Loucy (cell line): Measurements from ENCODE around the gene UVRAG.
"Not testable (repeated sequence)": the region's sequence is repeated elsewhere in the genome, so short reads cannot be mapped to it uniquely, and the experiment has no call there.

Experiments
- H2AFZ ChIP-seq: fragments of 200-600 bp; sonication (generic); 2 replicates; pipeline ENCODE4 v1.6.0; 2016; ENCODE audit warnings: antibody characterized with exemption, mild to moderate bottlenecking, low read length, moderate library complexity
- H3F3A ChIP-seq: fragments of 200-600 bp; 2 replicates; pipeline ENCODE4 v1.6.0; 2016; ENCODE audit warnings: antibody characterized with exemption, low read depth, mild to moderate bottlenecking
- H3K27me3 ChIP-seq: fragments of 200-600 bp; sonication (generic); 2 replicates; pipeline ENCODE4 v1.6.1; 2014; ENCODE audit warnings: low read length, mild to moderate bottlenecking; ENCODE audit not compliant: insufficient read depth, poor library complexity, severe bottlenecking
- H3K36me3 ChIP-seq: fragments of 200-600 bp; sonication (generic); 2 replicates; pipeline ENCODE4 v1.6.1; 2016; ENCODE audit warnings: low read length; ENCODE audit not compliant: insufficient read depth
- H3K4me1 ChIP-seq: fragments of 200-600 bp; sonication (generic); 2 replicates; pipeline ENCODE4 v1.5.1; 2014; ENCODE audit warnings: low read length, mild to moderate bottlenecking; ENCODE audit not compliant: insufficient read depth, poor library complexity, severe bottlenecking
- H3K4me2 ChIP-seq: fragments of 200-600 bp; sonication (generic); 2 replicates; pipeline ENCODE4 v1.6.0; 2014; ENCODE audit warnings: antibody characterized with exemption, low read length, low read depth, mild to moderate bottlenecking; ENCODE audit not compliant: poor library complexity, severe bottlenecking
- H3K4me3 ChIP-seq: fragments of 200-600 bp; sonication (generic); 2 replicates; pipeline ENCODE4 v1.5.1; 2014; ENCODE audit warnings: low read length, mild to moderate bottlenecking, mixed read lengths; ENCODE audit not compliant: poor library complexity, severe bottlenecking
- H3K79me2 ChIP-seq: fragments of 200-600 bp; sonication (generic); 2 replicates; pipeline ENCODE4 v1.6.1; 2014; ENCODE audit warnings: low read length; ENCODE audit not compliant: insufficient read depth
- H3K9ac ChIP-seq: fragments of 200-600 bp; sonication (generic); 2 replicates; pipeline ENCODE4 v1.6.0; 2014; ENCODE audit warnings: mild to moderate bottlenecking, low read depth, low read length, moderate library complexity; ENCODE audit not compliant: poor library complexity, severe bottlenecking
- H3K9me2 ChIP-seq: fragments of 200-600 bp; sonication (generic); replicated peaks from 2 replicates; pipeline ENCODE4 v1.6.1; 2016; ENCODE audit warnings: low read depth, low read length, mixed read lengths
- H3K9me3 ChIP-seq: fragments of 200-600 bp; sonication (generic); 2 replicates; pipeline ENCODE4 v1.6.1; 2014; ENCODE audit warnings: mild to moderate bottlenecking, antibody characterized with exemption, low read length, low read depth; ENCODE audit not compliant: insufficient read depth
- H4K20me1 ChIP-seq: fragments of 200-600 bp; sonication (generic); 2 replicates; pipeline ENCODE4 v1.6.0; 2014; ENCODE audit warnings: antibody characterized with exemption, low read length, mild to moderate bottlenecking; ENCODE audit not compliant: insufficient read depth, poor library complexity, severe bottlenecking
- CTCF ChIP-seq: fragments of 200-600 bp; sonication (generic); conservative IDR thresholded peaks from 2 replicates; pipeline ENCODE4 v1.5.1; 2014; ENCODE audit warnings: mild to moderate bottlenecking, antibody characterized with exemption, low read length
- EZH2phosphoT487 ChIP-seq: fragments of 200-600 bp; IDR thresholded peaks from 2 replicates; pipeline ENCODE4 v1.6.1; 2018; ENCODE audit warnings: antibody characterized with exemption, mild to moderate bottlenecking, moderate library complexity, borderline replicate concordance

The UVRAG gene

DNA sequence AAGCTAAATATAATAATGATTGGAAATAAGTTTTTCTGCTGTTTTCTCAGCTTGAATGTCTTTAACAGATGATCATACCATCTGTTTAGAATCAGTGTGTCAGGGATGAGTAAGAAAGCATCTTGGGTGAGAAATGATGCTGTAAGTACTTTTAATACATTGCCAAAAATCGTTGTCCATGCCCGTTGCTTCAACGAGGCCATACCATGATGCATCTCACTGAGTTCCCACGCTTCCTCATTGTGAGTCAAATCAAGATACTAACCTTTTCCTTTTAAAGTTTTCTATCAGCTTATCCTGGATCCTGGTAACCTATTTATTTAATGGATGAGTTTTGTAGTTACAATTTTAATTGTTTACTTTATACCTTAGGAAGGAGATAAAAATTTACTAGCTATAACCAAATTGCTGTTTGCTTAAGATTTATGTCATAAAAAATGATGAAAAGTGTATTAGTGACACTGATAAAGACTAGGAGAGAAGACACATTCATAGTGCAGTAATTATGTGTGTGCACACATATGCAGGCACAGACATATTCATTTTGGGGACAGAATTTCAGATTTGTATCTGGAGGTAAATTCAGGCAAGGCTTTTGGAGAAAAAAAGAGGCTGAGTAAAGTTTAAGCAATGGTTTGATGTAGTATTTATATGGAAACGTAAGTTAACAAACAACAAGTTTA is 154.8 kb downstream of the UVRAG start:
- H3K79me2 ChIP-seq, result no peaks in the 10 kb centered on the region

GRCh38 chr11:75973710-75974109 is 158.7 kb downstream of the UVRAG start:
- not testable (repeated sequence) for H4K20me1 ChIP-seq, H3K27me3 ChIP-seq

More for the DNA sequence above, 154.8 kb downstream of the UVRAG start:
- Histone ChIP-seq H3K36me3 (no peaks in the 10 kb centered on the region), H3K4me2 (no peak overlapping the region), H3F3A (no peaks in the 10 kb centered on the region), H3K4me3 (no peak overlapping the region), H3K4me1 (no peaks in the 10 kb centered on the region), H3K9me2 (no peaks in the 10 kb centered on the region), H3K9me3 (0 out of 2 replicates have a peak, but pooled peaks cover 6% of the 10 kb centered on the region), H3K9ac (no peak overlapping the region), H4K20me1 (no peaks in the 10 kb centered on the region), H2AFZ (no peak overlapping the region), H3K27me3 (no peaks in the 10 kb centered on the region)
- TF ChIP-seq CTCF (no peak), EZH2phosphoT487 (no peak)

DNA sequence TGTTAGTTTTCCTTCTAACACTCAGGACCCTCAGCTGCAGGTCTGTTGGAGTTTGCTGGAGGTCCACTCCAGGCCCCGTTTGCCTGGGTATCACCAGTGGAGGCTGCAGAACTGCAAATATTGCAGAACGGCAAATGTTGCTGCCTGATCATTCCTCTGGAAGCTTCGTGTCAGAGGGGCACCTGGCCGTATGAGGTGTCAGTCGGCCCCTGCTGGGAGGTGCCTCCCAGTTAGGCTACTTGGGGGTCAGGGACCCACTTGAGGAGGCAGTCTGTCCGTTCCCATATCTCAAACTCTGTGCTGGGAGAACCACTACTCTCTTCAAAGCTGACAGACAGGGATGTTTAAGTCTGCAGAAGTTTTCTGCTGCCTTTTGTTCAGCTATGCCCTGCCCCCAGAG is 164.1 kb downstream of the UVRAG start:
- not testable (repeated sequence) for H3F3A ChIP-seq, H3K79me2 ChIP-seq, H3K9ac ChIP-seq, H4K20me1 ChIP-seq, H2AFZ ChIP-seq, H3K9me3 ChIP-seq, H3K4me3 ChIP-seq, H3K27me3 ChIP-seq, H3K4me2 ChIP-seq, H3K9me2 ChIP-seq, H3K4me1 ChIP-seq, H3K36me3 ChIP-seq

More at GRCh38 chr11:75973710-75974109, 158.7 kb downstream of the UVRAG start:
- H3K9ac ChIP-seq, H3K4me2 ChIP-seq, H3K9me3 ChIP-seq, H3K9me2 ChIP-seq, H3K79me2 ChIP-seq, H3F3A ChIP-seq, H3K4me3 ChIP-seq, H3K36me3 ChIP-seq, H2AFZ ChIP-seq, H3K4me1 ChIP-seq: not testable (repeated sequence)

GRCh38 chr11:75979479-75980027 is 164.5 kb downstream of the UVRAG start:
- H3K9ac ChIP-seq, H3K9me2 ChIP-seq, H3K9me3 ChIP-seq, H3K4me3 ChIP-seq, H4K20me1 ChIP-seq, H3K4me2 ChIP-seq, H3K79me2 ChIP-seq, H3K4me1 ChIP-seq, H3K27me3 ChIP-seq, H2AFZ ChIP-seq, H3F3A ChIP-seq: not testable (repeated sequence)
- peaks cover 13% of the 10 kb centered on the region; the same call in 1 of the 2 replicates for H3K36me3 ChIP-seq
